Lower lobe of right lung (tissue), 2 donors: ENCODE data around the gene MSS51. TPM values are rescaled to one million over a fixed set of nuclear protein-coding genes. Genes with fewer than 3 reads are reported as not detected.
"Not testable (repeated sequence)": the region's sequence is repeated elsewhere in the genome, so short reads cannot be mapped to it uniquely, and the experiment has no call there.

Experiments used
- ATAC-seq, 2 donors: fragments of 200-7000 bp; cut with Tn5 transposase; one replicate each; pipeline ENCODE4 v1.9.1; 2020 to 2022; ENCODE audit warnings: mild to moderate bottlenecking in 2 of 2, moderate library complexity in 2 of 2
- DNase-seq: peaks from one replicate; pipeline ENCODE4 v3.0.0-alpha.2; 2020
- H3K27ac ChIP-seq: fragments of 200-600 bp; one replicate; pipeline ENCODE4 v1.8.0; 2022
- H3K27me3 ChIP-seq: fragments of 200-600 bp; one replicate; pipeline ENCODE4 v1.8.0; 2022; ENCODE audit warnings: low read depth
- H3K36me3 ChIP-seq: fragments of 200-600 bp; one replicate; pipeline ENCODE4 v1.8.0; 2022; ENCODE audit warnings: mild to moderate bottlenecking
- H3K4me1 ChIP-seq: fragments of 200-600 bp; one replicate; pipeline ENCODE4 v1.8.0; 2022
- H3K4me3 ChIP-seq: fragments of 200-600 bp; one replicate; pipeline ENCODE4 v1.8.0; 2022; ENCODE audit warnings: mild to moderate bottlenecking
- H3K9me3 ChIP-seq: fragments of 200-600 bp; one replicate; pipeline ENCODE4 v1.8.0; 2022
- CTCF ChIP-seq: fragments of 200-600 bp; IDR thresholded peaks from one replicate; pipeline ENCODE4 v1.8.0; 2022; ENCODE audit warnings: antibody characterized with exemption, mild to moderate bottlenecking
- intact Hi-C: fragments of 100-400 bp; cut with DNase I; formaldehyde crosslinking; loops from one replicate; pipeline ENCODE4 v1.11.0; 2022
- total RNA-seq: library from RNA; stranded (reverse); fragmentation: NEBNext Ultra II Directional; extraction: Animal tissue kit (Norgen Biotek cat#: 25700); gene quantifications from one replicate; pipeline ENCODE4 v1.2.1, GENCODE V29; 2021
- donor health status: DM: no; HTN: yes; CAD: no; lungs with severe emphysema.

Gene MSS51
- total RNA-seq, 1 donor from 2014 or later: 2.7 TPM

GRCh38 chr10:73399063-73399462, 34.3 kb downstream of the MSS51 start:
- Histone ChIP-seq H3K27me3 (no peaks in the 10 kb centered on the region), H3K4me1 (no peaks in the 10 kb centered on the region), H3K36me3 (peaks cover 66% of the 10 kb centered on the region), H3K27ac (no peak overlapping the region), H3K4me3 (no peak overlapping the region), H3K9me3 (no peaks in the 10 kb centered on the region)
- DNase-seq: no peak
- intact Hi-C loops: no loop called here
- TF ChIP-seq CTCF: no peak
- ATAC-seq: no peak

- Histone ChIP-seq H3K4me1 (no peaks in the 10 kb centered on the region), H3K9me3 (no peaks in the 10 kb centered on the region), H3K4me3 (no peak overlapping the region), H3K27ac (no peak overlapping the region), H3K27me3 (no peaks in the 10 kb centered on the region), H3K36me3 (peaks cover 66% of the 10 kb centered on the region)
- DNase-seq: no peak
- peak in 1 of 2 donors; percentile 18 for ATAC-seq
- intact Hi-C loops: no loop called here
- no peak for TF ChIP-seq CTCF
Measured at GRCh38 chr10:73398024-73398423, 35.3 kb downstream of the MSS51 start.

GRCh38 chr10:73394325-73394724, 39.0 kb downstream of the MSS51 start:
- DNase-seq, H3K9me3 ChIP-seq, H3K4me1 ChIP-seq, H3K27ac ChIP-seq, ATAC-seq, H3K4me3 ChIP-seq, H3K27me3 ChIP-seq, intact Hi-C loops: not testable (repeated sequence)
- H3K36me3 ChIP-seq: peaks cover 78% of the 10 kb centered on the region

- Histone ChIP-seq H3K27ac (no peak overlapping the region), H3K9me3 (no peaks in the 10 kb centered on the region), H3K36me3 (peaks cover 88% of the 10 kb centered on the region), H3K4me1 (no peaks in the 10 kb centered on the region), H3K4me3 (no peak overlapping the region), H3K27me3 (no peaks in the 10 kb centered on the region)
- no peak for TF ChIP-seq CTCF
- DNase-seq (no peak), ATAC-seq (no peak)
- intact Hi-C loops: no loop called here
Measured at GRCh38 chr10:73388228-73388627, 45.1 kb downstream of the MSS51 start.

- H3K27me3 ChIP-seq: no peaks in the 10 kb centered on the region
- no peak overlapping the region for H3K4me3 ChIP-seq
- intact Hi-C loops: no loop called here
- H3K27ac ChIP-seq: no peak overlapping the region
- no peak for TF ChIP-seq CTCF
- no peaks in the 10 kb centered on the region for H3K4me1 ChIP-seq
- ATAC-seq (no peak), DNase-seq (no peak)
- H3K9me3 ChIP-seq: no peaks in the 10 kb centered on the region
- peaks cover 98% of the 10 kb centered on the region for H3K36me3 ChIP-seq
Measured at GRCh38 chr10:73386583-73386982, 46.8 kb downstream of the MSS51 start.

GRCh38 chr10:73379064-73379748, 54.2 kb downstream of the MSS51 start:
- Histone ChIP-seq H3K4me1 (no peaks in the 10 kb centered on the region), H3K4me3 (no peak overlapping the region), H3K27me3 (no peaks in the 10 kb centered on the region), H3K27ac (no peak overlapping the region), H3K36me3 (peaks cover 100% of the 10 kb centered on the region), H3K9me3 (no peaks in the 10 kb centered on the region)
- TF ChIP-seq CTCF: no peak
- DNase-seq (no peak), ATAC-seq (no peak)
- intact Hi-C loops: no loop called here
